MCF 10A (cell line): ENCODE results near the gene ARPIN. TPM values are rescaled to one million over a fixed set of nuclear protein-coding genes. Genes with fewer than 3 reads are reported as not detected.

Experiments
- BruUV-seq: library from RNA; stranded (reverse); fragments of 400-500 nt; replicated peaks from 2 replicates; lab custom pipeline; 2021; lab: Mats Ljungman, UMichigan
- CTCF ChIA-PET: fragments of 300-600 bp; sonication (Branson Sonifier 250); formaldehyde crosslinking; extraction: SDS; loops from one replicate; lab custom pipeline; 2021; ENCODE audit warnings: antibody characterized with exemption, inconsistent platforms; lab: Yijun Ruan, JAX
- POLR2A ChIA-PET: fragments of 300-600, 350-650 bp; sonication (Branson Sonifier 250); formaldehyde crosslinking; extraction: SDS; loops from one replicate; lab custom pipeline; 2020; ENCODE audit warnings: antibody characterized with exemption, inconsistent platforms; lab: Yijun Ruan, JAX
- DNase-seq: peaks from one replicate; pipeline ENCODE4 v3.0.0-alpha.2; 2018; ENCODE audit not compliant: unreplicated experiment
- H3K27ac Mint-ChIP-seq: one replicate; pipeline ENCODE4 v1.8.0; 2022; ENCODE audit warnings: mild to moderate bottlenecking, low read depth, mixed read lengths; ENCODE audit not compliant: unreplicated experiment
- H3K27me3 Mint-ChIP-seq: one replicate; pipeline ENCODE4 v1.8.0; 2022; ENCODE audit warnings: mixed read lengths; ENCODE audit not compliant: insufficient read depth, unreplicated experiment
- H3K36me3 Mint-ChIP-seq: one replicate; pipeline ENCODE4 v1.8.0; 2022; ENCODE audit warnings: mild to moderate bottlenecking, moderate library complexity, mixed read lengths; ENCODE audit not compliant: insufficient read depth, unreplicated experiment
- H3K4me1 Mint-ChIP-seq: one replicate; pipeline ENCODE4 v1.8.0; 2022; ENCODE audit warnings: mixed read lengths; ENCODE audit not compliant: insufficient read depth, unreplicated experiment
- H3K4me3 Mint-ChIP-seq: one replicate; pipeline ENCODE4 v1.8.0; 2022; ENCODE audit warnings: mild to moderate bottlenecking, moderate library complexity, mixed read lengths; ENCODE audit not compliant: unreplicated experiment
- H3K9me3 Mint-ChIP-seq: one replicate; pipeline ENCODE4 v1.8.0; 2022; ENCODE audit warnings: mixed read lengths; ENCODE audit not compliant: unreplicated experiment
- CTCF ChIP-seq: fragments of 200-600 bp; IDR thresholded peaks from one replicate; pipeline ENCODE4 v1.8.0; 2022; ENCODE audit warnings: antibody characterized with exemption, mild to moderate bottlenecking; ENCODE audit not compliant: unreplicated experiment
- intact Hi-C: fragments of 100-400 bp; cut with micrococcal nuclease; formaldehyde crosslinking; loops from 2 replicates; pipeline ENCODE4 v1.14.1; 2022
- total RNA-seq: library from RNA; stranded (reverse); gene quantifications from 2 replicates; pipeline ENCODE4 v1.2.3, GENCODE V29; 2022

The ARPIN gene
- total RNA-seq, 1 experiment from 2014 or later: 7.1 TPM

GRCh38 chr15:89876396-89877082 lies 36.2 kb downstream of the ARPIN start:
- Mint-ChIP-seq H3K4me1 (no peaks in the 10 kb centered on the region), H3K27ac (peak overlapping the region; percentile 7), H3K9me3 (no peaks in the 10 kb centered on the region), H3K27me3 (no peaks in the 10 kb centered on the region), H3K4me3 (no peak overlapping the region), H3K36me3 (peaks cover 55% of the 10 kb centered on the region)
- ChIA-PET POLR2A (interaction anchor here (0.6 to 2.8 kb wide), 6 partner anchors 12 to 125 kb away, joined by 3 to 10 read pairs (median 3); partner anchors contain the start of genes MESP1 and MESP2), CTCF (interaction anchor here (0.5 to 6.4 kb wide), 16 partner anchors 11 to 876 kb away, joined by 3 to 271 read pairs (median 3); no protein-coding TSS in a partner anchor)
- TF ChIP-seq CTCF: no peak
- no TSS peak for BruUV-seq
- DNase-seq: no peak
- intact Hi-C loops: no loop called here

GRCh38 chr15:89875741-89876140 lies 37.0 kb downstream of the ARPIN start:
- H3K9me3 Mint-ChIP-seq: no peaks in the 10 kb centered on the region
- intact Hi-C loops: loop anchor here (1.0 to 2.0 kb wide), 3 partner anchors 63 to 135 kb away; no protein-coding TSS in a partner anchor
- H3K36me3 Mint-ChIP-seq: peaks cover 62% of the 10 kb centered on the region
- H3K4me1 Mint-ChIP-seq: no peaks in the 10 kb centered on the region
- H3K4me3 Mint-ChIP-seq: no peak overlapping the region
- CTCF ChIA-PET: interaction anchor here (1.0 to 6.4 kb wide), 12 partner anchors 12 to 228 kb away, joined by 3 to 271 read pairs (median 14); partner anchors contain the start of gene MESP1
- BruUV-seq: no TSS peak
- peak overlapping the region; percentile 46 for H3K27ac Mint-ChIP-seq
- no peak for TF ChIP-seq CTCF
- POLR2A ChIA-PET: interaction anchor here (1.6 to 2.8 kb wide), 4 partner anchors 11 to 124 kb away, joined by 4 to 10 read pairs (median 4); partner anchors contain the start of genes ANPEP and MESP1
- H3K27me3 Mint-ChIP-seq: no peaks in the 10 kb centered on the region
- DNase-seq: no peak

- Mint-ChIP-seq H3K4me1 (no peaks in the 10 kb centered on the region), H3K27ac (peak overlapping the region; percentile 46), H3K4me3 (no peak overlapping the region), H3K36me3 (peaks cover 62% of the 10 kb centered on the region), H3K27me3 (no peaks in the 10 kb centered on the region), H3K9me3 (no peaks in the 10 kb centered on the region)
- ChIA-PET POLR2A (interaction anchor here (0.5 to 2.8 kb wide), 18 partner anchors 8 to 174 kb away, joined by 3 to 25 read pairs (median 4); partner anchors contain the start of genes ANPEP, AP3S2 and MESP1), CTCF (interaction anchor here (0.6 to 6.4 kb wide), 66 partner anchors 8 to 708 kb away, joined by 3 to 271 read pairs (median 4); partner anchors contain the start of genes ANPEP, MESP1 and MESP2)
- no TSS peak for BruUV-seq
- DNase-seq: peak; percentile 72
- intact Hi-C loops: loop anchor here (1.0 to 2.0 kb wide), 3 partner anchors 62 to 135 kb away; no protein-coding TSS in a partner anchor
- peak; percentile 84 for TF ChIP-seq CTCF
These were observed 37.7 kb downstream of the ARPIN start for GRCh38 chr15:89874926-89875564.
